ENCODE data around the gene FAM83E.

DNA sequence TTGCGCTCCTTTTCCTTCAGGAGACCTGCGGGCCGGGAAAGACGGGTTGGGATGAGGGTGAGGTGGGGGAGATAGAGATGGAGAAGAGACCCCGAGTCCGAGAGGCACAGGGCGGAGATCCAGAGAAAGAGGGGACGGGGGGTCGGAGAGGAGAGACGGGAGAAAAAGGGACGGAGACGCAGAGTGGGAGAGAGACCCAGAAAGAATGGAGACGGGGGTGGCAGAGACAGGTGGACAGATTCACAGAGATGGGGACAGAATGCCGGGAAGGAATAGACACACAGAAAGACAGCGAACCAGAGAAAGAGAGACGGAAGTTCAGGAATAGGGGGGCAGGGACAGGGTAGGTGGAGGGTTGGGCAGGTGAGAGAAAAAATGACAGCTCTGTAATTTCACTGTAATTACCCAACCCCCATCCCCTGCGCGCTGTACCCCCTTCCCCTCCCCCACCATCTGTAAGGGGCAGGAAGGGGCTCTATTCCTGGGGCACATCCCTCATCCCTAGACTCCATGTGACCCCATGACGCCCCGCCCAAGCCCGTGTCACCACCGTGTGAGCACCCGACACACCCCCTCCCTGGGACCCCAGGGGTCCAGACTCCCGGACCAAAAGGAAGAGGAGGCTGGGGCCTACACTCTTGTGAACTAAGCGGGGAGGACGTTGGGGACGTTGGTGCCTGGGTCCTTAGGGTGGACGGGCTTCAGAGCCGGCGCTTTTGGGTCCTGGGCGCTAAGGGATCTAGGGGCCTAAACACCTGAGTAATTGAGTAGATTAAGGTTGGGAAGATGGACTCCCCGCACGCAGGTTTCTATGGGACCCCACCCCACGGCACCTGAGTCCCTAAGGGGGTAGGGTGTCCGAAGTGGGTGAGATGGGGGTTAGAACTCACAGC is 21.3 kb upstream of the FAM83E start:
- TF ChIP-seq, protein P1, sequence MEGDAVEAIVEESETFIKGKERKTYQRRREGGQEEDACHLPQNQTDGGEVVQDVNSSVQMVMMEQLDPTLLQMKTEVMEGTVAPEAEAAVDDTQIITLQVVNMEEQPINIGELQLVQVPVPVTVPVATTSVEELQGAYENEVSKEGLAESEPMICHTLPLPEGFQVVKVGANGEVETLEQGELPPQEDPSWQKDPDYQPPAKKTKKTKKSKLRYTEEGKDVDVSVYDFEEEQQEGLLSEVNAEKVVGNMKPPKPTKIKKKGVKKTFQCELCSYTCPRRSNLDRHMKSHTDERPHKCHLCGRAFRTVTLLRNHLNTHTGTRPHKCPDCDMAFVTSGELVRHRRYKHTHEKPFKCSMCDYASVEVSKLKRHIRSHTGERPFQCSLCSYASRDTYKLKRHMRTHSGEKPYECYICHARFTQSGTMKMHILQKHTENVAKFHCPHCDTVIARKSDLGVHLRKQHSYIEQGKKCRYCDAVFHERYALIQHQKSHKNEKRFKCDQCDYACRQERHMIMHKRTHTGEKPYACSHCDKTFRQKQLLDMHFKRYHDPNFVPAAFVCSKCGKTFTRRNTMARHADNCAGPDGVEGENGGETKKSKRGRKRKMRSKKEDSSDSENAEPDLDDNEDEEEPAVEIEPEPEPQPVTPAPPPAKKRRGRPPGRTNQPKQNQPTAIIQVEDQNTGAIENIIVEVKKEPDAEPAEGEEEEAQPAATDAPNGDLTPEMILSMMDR (conservative IDR thresholded peaks at IDR 0.05; ENCODE audit: low read depth in 2 of 2): no peak
- no peak for TF ChIP-seq EZH2 (IDR thresholded peaks at IDR 0.05; ENCODE audit: low read depth, unreplicated experiment)
- no peak for TF ChIP-seq EZH2phosphoT487 (IDR thresholded peaks at IDR 0.05; ENCODE audit: unreplicated experiment)
- no peak for TF ChIP-seq POLR2AphosphoS5 (IDR thresholded peaks at IDR 0.05; ENCODE audit: low read depth)
- no peak for TF ChIP-seq STAT1 (IDR thresholded peaks at IDR 0.05; ENCODE audit: unreplicated experiment)
- no peak for TF ChIP-seq CREB1 (CRISPR knock-in tag; IDR thresholded peaks at IDR 0.05; ENCODE audit: low read depth)
